ENCODE results near the gene LIMS1.

GRCh38 chr2:108623616-108624015 lies 89.3 kb downstream of the LIMS1 start:
- TF ChIP-seq EZH2 (IDR thresholded peaks at IDR 0.05; ENCODE audit: insufficient read depth, poor library complexity, severe bottlenecking) (no peak), EZH2phosphoT487 (IDR thresholded peaks at IDR 0.05; ENCODE audit: insufficient read depth, low read depth) (no peak)

Data from GM23248 (cell line).